Forelimb muscle (tissue), 1 donor: Measurements from ENCODE around the gene IFNGR2. TPM values are rescaled to one million over a fixed set of nuclear protein-coding genes. Genes with fewer than 3 reads are reported as not detected.
A peak's percentile ranks its signal among the peaks of the same experiment; 100 is the strongest.
"Not testable (repeated sequence)": the region's sequence is repeated elsewhere in the genome, so short reads cannot be mapped to it uniquely, and the experiment has no call there.

ENCODE experiments used
- DNase-seq: peaks from one replicate; pipeline ENCODE4 v3.0.0-alpha.2; 2013; ENCODE audit warnings: low read depth
- polyA plus RNA-seq: library from polyadenylated mRNA; unstranded; fragments of 120-200 nt; gene quantifications from one replicate; pipeline ENCODE4 v1.2.1, GENCODE V29; 2013; ENCODE audit not compliant: insufficient read length

The IFNGR2 gene
- polyA plus RNA-seq, 1 donor = 53.2 TPM

DNA sequence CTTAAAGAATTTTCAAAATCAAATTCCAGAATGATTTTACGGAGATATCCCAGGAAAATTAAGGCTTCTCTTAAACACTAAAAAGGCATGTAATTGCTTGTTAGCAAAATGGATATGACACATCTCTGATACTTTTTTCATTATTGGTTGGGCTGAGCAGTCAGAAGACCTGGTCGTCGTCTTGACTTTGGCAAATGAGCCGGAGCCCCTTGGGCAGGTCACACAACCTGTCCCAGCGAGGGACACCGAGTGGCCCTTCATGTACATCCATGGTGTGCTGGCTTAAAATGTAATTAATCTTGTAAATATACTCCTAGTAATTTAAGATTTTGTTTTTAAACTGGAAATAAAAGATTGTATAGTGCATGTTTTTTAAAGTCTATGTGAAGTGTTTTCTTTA, 33.9 kb downstream of the IFNGR2 start:
- DNase-seq = no peak

DNA sequence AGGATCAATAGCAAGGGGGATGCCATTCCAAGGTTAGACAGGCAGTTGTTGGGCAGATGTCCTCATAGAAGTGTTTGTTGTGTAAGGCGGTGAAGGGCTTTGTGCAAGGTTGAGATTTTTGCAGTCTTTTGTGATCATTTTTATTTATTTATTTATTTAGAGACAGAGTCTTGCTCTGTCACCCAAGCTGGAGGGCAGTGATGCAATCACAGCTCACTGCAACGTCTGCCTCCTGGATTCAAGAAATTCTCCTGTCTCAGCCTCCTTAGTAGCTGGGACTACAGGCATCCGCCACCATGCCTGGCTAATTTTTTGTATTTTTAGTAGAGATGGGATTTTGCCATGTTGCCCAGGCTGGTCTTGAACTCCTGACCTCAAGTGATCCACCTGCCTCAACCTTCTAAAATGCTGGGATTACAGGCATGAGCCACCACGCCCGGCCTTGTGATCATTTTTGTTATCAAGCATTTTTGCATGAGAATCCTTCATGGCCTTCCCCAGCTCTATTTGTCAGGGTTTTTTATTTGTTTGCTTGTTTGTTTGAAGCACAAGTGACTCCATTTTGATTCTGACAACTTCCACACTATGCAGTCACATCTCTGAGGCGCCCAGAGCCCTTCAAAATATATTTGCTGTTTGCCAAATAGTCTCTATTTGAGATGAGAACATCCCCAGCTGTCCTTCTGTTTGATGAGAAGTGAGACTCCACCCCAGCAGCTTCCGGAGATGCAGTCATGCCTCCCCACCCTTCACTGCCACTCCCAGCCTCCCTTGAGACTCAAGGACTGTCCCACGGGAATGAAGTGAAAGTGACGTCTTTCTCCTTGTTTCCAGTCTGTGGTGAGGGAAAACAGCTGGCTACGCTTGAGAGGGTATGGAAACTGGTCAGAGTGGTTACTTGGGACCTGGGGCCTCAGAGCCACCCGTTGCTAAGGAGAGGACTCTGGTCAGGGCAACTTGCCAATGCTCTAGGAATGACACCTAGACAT, 38.6 kb downstream of the IFNGR2 start:
- DNase-seq = no peak

DNA sequence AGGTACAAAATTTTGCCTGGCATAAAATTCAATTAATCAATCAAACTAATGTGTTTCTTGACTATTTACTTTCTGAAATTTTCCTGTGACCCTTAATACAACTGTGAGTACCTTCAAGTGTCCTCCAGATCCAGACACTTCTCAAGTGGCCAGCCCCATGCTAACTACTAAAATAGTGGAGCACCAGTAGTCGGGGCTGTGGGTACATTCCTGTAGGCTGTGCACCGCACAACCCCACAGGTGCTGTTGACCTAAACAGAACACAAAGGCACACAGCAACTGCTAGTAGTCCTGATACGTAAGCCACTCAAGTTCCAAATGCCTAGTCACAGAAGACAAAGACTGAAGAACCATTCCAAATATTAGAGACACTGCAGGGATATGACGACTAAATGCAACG, 40.0 kb downstream of the IFNGR2 start:
- no peak for DNase-seq

DNA sequence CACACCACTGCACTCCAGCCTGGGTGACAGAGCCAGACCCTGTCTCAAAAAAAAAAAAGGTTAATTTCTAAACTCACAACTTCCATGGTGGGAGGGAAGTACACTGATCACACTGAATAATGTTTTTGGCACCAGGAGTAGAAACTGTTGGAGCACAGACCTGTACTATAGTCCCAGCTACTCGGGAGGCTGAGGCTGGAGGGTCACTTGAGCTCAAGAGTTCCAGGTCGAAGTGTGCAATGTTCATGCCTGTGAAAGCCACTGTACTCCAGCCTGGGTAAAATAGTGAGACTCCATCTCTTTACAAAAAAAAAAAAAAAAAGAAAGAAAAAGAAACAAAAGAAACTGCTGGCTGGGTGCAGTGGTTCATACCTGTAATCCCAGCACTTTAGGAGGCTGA, 41.3 kb downstream of the IFNGR2 start:
- DNase-seq = no peak

DNA sequence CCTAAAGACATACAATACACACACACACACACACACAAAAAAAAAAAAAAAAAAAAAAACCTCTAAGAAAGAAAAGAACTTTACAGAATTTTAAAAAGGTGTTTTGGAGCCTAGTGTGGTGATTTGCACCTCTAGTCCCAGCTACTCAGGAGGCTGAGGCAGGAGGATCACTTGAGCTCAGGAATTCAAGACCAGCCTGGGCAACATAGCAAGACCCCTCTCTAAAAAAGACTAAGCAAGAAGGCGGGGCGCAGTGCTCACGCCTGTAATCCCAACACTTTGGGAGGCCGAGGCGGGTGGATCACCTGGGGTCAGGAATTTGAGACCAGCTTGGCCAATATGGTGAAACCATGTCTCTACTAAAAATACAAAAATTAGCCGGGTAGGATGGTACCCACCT, 43.4 kb downstream of the IFNGR2 start:
- DNase-seq = not testable (repeated sequence)

DNA sequence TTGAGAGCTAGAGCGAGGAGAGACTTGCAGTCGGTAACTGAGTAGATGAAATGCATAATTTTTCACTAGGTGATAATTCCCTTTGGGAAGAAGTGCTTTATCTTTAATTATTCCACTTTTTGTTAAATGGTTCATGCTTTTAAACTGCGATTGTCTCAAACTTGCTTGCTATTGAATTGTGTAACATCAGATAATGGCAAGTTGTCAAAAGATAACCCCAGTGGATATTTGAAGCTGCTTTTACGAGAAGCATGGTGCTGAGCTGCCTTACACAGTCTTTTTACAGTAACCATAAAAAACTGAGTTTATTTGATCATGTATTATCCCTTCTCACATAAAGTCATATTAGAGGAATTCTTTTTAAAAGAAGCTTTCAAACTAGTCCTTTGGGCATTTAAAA, 46.4 kb downstream of the IFNGR2 start:
- DNase-seq = no peak

DNA sequence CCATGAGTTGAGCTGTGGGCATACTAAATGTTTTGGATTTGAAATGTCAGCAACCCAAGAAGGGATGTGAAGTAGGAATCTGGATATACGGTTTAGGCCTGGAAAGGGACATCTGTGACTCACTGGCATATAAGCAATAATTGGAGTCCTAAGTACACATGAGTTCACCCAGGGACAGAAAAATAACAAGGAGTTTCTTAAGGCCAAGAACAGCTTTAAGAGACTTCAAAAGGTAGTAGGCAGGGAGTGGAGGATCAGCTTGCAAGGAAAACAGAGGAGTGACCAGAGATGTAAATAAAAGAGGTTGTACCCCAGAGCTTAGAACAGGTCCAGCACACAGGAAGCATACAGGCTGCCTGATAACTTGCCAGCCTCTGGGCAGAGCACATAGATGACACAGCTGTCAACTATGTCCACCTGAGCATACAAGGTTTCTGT, 48.4 kb downstream of the IFNGR2 start:
- no peak for DNase-seq

DNA sequence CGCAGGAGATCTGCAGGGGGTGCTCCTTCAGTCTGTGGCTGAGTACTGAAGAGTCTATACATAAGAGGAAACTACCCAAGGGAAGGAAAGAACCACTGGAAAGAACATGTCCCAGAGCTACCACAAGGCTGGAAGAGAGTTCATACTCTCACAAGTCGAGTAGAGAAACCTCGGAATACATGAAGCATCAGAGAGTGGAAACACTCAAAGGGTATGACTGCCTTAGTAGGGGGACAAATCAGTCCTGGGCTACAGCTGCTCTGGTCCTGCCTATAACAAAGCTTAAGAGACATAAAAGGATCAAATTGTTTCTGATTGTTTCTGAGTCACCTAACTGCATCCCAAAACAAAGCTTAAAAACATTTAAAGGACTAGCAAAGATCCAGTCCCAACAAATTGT, 49.1 kb downstream of the IFNGR2 start:
- DNase-seq = no peak

DNA sequence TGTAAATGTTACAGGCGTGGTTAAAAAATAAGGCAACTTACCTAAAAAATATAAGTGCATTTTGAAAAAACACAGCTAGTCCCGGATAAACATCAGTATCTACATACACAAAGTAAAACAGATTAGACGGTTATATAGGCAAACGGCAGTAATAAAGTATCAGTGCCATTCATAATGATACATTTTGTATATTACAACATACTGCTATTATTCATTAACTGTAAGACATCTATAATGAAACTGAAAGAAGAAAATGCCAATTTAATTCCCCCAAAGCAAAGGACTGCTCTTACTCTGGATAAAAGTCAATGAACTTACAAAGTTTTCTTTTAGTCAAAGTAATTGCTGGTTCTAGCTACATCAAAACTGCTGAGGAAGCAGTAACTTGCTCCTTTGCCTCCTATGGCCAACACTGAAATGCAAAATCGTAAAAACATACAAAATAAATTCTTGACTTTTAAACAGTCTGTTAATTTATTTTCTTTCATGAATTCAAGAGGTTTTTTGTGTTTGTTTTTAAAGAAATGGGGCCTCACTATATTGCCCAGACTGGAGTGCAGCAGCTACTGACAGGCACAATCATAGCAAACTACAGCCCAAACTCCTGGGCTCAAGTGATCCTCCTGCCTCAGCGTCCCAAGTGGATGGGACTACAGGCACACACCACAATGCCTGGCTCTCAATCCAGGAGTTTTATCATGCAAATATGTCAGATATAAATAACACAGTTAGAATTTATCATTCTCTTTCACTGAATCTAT, 52.7 kb downstream of the IFNGR2 start:
- no peak for DNase-seq

DNA sequence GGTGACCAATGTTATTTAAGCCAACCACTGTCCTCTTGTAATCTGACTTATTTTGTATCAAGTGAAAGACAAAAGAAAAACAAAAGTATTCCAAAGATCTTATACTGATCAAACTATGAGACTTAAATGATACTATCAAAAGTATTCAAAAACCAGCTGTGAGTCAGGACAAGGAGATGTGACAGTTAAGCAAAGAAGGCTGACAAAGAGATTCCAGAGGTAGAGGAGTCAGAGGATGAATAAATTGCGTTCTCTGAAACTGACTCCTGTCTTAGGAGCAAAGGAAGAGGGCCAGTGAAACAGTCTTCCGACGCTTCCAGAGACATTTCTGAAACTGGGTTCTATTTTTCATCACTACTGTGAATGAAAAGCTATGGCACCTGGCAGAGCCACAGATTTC, 55.6 kb downstream of the IFNGR2 start:
- DNase-seq = no peak

DNA sequence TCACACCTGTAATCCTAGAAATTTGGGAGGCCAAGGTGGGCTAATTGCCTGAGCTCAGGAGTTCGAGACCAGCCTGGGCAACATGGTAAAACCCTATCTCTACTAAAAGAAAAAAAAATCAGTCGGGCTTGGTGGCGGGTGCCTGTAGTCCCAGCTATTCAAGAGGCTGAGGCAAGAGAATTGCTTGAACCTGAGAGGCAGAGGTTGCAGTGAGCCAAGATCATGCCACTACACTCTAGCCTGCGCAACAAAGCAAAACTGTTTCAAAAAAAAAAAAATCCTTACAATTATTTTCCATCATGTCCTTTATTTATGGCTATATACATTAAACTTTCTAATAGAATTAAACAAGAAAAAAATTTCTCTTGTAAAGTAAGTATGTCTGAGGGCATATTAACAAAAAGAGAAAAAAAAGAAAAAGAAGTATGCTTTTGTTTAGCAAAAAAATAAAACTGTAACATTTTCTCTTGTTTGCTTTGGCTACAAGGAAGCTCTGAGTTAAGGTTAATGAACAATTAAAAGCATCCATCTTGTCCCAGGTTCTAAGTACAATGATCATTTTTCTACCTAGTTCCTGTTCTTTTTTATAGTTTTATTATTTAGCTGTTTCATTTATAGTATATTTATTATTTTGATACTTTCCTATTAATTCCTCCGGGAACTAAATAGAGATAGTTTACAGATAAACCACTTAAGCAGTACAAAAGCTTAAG, 58.5 kb downstream of the IFNGR2 start:
- DNase-seq = no peak

DNA sequence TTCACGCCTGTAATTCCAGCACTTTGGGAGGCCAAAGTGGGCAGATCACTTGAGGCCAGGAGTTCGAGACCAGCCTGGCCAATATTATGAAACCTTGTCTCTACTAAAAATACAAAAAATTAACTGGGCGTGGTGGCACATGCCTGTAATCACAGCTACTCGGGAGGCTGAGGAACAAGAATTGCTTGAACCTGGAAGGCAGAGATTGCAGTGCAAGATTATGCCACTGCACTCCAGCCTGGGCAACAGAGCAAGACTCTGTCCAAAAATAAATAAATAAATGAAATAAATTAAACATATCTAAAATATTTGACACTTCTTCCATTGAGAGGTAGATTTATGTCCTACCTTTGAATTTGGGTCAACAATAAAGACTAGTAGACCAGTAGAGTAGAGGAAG, 66.0 kb downstream of the IFNGR2 start:
- not testable (repeated sequence) for DNase-seq

DNA sequence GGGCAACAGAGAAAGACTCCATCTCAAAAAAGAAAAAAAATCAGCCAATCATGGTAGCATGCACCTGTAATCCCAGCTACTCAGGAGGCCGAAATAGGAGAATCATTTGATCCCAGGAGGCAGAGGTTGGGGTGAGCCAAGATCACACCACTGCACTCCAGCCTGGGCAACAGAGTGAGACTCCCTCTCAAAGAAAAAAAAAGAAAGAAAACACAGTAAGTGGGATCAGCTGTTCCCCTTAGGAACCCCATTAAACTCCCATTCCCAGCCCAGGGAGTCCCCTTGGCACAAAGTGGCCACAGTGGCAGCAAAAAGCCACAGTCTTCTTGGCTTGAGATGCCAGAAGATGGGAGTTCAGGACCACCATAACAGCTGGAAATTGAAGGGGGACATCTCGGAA, 67.5 kb downstream of the IFNGR2 start:
- no peak for DNase-seq

DNA sequence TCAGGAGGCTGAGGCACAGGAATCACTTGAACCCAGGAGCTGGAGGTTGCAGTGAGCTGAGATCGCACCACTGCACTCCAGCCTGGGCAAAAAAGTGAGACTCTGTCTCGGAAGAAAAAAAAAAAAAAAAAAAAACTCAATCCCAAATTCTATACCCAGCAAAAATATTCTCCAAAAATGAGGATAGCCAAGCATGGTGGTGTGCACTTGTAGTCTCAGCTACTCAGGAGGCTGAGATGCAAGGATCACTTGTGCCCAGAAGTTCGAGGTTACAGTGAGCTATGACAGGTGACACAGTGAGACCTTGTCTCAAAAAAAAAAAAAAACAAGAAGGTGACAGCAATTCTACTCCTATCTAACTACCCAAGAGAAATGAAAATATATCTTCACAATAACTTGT, 70.1 kb downstream of the IFNGR2 start:
- no peak for DNase-seq

DNA sequence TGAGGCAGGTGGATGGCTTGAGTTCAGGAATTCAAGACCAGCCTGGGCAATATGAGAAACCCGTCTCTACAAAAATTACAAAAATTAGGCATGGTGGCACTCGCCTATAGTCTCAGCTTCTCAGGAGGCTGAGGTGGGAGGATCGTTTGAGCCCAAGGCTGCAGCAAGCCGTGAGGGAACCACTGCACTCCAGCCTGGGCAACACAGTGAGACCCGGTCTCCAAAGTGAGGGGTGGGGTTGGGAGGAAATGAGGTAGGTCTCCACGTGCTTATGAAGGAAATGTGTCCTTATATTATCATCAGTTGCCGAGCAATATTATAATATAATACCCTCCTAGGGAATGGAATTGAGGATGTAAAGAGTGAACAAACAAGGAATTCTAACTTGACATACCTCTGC, 73.9 kb downstream of the IFNGR2 start:
- no peak for DNase-seq

DNA sequence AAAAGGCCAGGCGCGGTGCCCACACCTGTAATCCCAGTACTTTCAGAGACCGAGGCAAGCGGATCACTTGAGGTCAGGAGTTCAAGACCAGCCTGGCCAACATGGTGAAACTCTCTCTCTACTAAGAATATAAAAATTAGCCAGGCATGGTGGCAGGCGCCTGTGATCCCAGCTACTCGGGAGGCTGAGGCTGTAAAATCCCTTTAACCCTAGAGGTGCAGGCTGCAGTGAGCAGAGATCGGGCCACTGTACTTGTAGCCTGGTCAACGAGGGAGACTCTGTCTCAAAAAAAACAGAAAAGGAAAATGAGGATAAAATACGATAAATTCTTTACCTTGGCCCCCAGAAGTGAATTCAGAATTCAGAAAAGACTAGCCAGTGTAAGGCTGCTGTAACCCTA, 75.0 kb downstream of the IFNGR2 start:
- no peak for DNase-seq

DNA sequence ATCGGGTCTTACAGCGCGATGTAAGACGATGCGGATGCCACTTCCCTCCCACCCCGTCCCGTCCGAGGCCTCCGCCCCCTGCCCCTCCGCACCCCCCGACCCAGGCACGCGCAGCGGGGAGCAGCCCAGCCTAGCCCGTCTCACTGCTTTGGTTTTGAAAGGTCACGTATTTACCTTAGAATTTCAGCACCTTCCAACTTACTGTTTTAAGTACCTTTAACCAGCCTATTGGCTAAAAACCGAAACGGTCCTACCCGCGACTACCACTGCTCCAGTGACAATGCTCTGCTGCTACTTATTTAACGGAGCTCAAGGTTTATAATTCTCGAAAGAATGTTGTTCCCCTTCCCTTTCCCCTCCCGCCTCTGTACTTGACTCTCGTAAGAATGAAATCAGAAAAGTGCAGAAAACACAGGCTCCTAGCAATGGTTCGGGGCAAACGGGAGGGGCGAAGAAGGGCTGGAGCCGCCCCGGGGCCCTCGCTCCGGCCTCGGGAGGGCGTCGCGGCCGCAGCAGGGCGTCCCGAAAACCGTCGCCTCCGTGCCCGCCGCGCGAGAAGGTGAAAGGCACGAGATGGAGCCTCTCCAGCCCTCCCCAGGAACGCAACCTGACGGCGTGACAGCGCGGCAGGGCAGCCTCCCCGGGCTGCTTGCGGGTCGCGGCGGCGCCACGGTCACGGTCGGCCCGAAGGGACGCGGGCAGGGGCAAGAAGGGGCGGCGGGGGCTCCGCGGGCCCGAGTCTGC, 75.9 kb downstream of the IFNGR2 start:
- no peak for DNase-seq

DNA sequence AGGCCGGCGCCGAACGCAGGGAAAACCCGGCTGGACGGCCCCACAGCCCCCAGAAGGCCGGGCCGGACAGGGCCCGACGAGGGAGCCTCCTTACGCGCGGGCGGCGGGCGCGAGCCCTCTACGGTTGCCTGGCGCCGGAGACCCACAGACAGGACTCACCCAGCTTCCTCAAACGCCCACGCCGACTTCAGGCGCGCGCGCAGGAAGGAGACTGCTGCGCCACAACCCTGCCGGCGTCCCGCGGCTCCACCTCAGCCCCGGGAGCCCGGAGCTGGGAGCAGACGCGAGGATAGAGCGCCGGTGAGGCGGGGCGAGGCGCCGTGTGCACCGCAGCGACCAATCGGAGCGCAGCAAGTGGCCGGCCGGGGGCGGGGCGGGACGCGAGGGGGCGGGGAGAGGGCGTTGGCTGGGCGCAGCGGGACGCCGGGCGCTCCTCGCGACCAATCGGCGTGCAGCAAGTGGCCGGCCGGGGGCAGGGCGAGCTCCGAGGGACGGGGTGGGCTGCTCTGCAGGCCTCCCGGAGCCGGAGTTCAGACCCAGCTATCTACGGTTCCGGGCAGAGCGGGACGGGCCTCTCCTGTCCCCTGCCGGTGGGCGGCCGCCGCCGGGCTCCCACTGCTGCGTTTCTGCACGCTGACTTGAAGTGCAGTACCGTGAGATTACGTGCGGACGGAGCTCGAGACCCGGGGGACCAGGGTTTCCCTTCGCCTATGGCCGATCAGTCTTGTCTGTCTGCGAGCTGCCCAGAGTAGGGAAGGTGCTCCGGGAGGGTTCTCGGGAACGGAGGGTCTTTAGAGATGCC, 76.7 kb downstream of the IFNGR2 start, which contains the start of gene TMEM50B:
Gene TMEM50B (minus strand): TSS at position 296 of the 802 bp plus-strand sequence. CDS start 11,089 bp downstream, outside the sequence.
- peak; percentile 75 for DNase-seq

DNA sequence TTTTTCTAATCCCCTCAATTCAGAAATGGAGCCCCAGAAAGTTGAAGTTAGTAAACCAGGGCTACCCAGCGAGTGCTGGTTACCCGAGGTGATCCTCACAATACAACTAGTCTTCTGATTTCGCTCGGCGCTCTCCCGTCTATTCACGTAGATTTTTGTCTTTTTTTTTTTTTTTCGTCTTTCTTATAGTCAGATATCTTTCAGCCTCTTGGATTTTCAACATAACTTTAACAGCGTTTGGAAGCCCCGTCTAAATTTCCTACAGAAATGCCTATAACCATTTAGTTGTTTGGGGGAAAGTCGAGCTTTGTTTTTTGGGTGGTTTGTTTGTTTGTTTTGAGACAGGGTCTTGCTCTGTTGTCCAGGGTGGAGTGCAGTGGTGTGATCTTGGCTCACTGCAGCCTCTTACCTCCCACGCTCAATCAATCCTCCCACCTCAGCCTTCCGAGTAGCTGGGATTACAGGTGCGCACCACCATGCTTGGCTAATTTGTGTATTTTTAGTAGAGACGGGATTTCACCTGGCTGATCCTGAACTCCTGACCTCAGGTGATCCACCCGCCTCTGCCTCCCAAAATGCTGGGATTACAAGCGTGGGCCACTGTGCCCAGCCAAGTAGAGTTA, 77.4 kb downstream of the IFNGR2 start:
- no peak for DNase-seq
